Measurements from ENCODE around the gene MNX1. TPM values are rescaled to one million over a fixed set of nuclear protein-coding genes. Genes with fewer than 3 reads are reported as not detected.

MNX1 gene
- total and polyA plus RNA-seq, 10 of the 15 experiments (the other 5 are each of a cell fraction or from before 2014, with no cell fraction given), result 0.22 to 2.7 (median 1.3) TPM; not detected in 1

DNA sequence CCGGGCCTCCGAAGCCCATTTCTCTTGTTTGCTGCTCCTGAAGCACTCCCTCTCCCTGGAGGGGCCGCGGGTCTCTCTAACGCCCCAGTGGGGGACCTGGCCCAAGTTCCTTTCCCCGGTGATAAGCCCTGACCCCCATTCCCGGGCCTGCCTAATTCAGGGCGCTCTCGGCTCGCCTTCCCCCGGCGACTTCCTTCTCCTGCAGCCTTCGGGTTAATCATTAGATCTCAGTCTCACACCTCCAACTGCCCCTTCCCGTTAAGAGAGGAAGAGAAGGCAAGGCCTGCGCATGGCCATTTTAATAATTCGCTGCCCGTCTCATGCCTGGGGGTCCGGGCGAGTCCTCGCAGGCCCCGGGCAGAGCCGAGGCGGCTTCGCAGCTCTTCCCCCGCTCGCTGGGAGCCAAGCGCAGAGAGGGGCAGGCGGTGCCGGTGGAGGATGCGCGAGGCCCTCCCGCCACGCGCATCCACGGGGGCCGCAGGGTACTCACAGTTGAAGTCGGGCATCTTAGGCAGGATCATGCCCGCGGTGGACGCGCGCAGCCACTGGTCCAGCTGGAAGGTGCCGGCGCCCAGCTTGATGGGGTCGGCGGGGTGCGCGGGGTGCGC is 1.2 kb downstream of the MNX1 start (continued):
- TF ChIP-seq, protein P1, sequence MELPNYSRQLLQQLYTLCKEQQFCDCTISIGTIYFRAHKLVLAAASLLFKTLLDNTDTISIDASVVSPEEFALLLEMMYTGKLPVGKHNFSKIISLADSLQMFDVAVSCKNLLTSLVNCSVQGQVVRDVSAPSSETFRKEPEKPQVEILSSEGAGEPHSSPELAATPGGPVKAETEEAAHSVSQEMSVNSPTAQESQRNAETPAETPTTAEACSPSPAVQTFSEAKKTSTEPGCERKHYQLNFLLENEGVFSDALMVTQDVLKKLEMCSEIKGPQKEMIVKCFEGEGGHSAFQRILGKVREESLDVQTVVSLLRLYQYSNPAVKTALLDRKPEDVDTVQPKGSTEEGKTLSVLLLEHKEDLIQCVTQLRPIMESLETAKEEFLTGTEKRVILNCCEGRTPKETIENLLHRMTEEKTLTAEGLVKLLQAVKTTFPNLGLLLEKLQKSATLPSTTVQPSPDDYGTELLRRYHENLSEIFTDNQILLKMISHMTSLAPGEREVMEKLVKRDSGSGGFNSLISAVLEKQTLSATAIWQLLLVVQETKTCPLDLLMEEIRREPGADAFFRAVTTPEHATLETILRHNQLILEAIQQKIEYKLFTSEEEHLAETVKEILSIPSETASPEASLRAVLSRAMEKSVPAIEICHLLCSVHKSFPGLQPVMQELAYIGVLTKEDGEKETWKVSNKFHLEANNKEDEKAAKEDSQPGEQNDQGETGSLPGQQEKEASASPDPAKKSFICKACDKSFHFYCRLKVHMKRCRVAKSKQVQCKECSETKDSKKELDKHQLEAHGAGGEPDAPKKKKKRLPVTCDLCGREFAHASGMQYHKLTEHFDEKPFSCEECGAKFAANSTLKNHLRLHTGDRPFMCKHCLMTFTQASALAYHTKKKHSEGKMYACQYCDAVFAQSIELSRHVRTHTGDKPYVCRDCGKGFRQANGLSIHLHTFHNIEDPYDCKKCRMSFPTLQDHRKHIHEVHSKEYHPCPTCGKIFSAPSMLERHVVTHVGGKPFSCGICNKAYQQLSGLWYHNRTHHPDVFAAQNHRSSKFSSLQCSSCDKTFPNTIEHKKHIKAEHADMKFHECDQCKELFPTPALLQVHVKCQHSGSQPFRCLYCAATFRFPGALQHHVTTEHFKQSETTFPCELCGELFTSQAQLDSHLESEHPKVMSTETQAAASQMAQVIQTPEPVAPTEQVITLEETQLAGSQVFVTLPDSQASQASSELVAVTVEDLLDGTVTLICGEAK (IDR thresholded peaks at IDR 0.05; ENCODE audit: borderline replicate concordance), result peak; percentile 82
- no peak for TF ChIP-seq BMI1 (IDR thresholded peaks at IDR 0.05; ENCODE audit: borderline replicate concordance)
- TF ChIP-seq IKZF2 (IDR thresholded peaks at IDR 0.05), result peak in 1 of 2 experiments; percentile 23; a peak in 1 of 4 replicates
- peak; percentile 86 for TF ChIP-seq LARP7 (IDR thresholded peaks at IDR 0.05)
- peak; percentile 16; the same call in 1 of the 2 replicates for TF ChIP-seq GATAD2B (conservative IDR thresholded peaks at IDR 0.05; ENCODE audit: low read depth)
- TF ChIP-seq, protein P2, sequence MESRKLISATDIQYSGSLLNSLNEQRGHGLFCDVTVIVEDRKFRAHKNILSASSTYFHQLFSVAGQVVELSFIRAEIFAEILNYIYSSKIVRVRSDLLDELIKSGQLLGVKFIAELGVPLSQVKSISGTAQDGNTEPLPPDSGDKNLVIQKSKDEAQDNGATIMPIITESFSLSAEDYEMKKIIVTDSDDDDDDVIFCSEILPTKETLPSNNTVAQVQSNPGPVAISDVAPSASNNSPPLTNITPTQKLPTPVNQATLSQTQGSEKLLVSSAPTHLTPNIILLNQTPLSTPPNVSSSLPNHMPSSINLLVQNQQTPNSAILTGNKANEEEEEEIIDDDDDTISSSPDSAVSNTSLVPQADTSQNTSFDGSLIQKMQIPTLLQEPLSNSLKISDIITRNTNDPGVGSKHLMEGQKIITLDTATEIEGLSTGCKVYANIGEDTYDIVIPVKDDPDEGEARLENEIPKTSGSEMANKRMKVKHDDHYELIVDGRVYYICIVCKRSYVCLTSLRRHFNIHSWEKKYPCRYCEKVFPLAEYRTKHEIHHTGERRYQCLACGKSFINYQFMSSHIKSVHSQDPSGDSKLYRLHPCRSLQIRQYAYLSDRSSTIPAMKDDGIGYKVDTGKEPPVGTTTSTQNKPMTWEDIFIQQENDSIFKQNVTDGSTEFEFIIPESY (IDR thresholded peaks at IDR 0.05), result 0 out of 2 replicates have a peak, but pooled peaks have one; percentile 36
- TF ChIP-seq EZH2 (IDR thresholded peaks at IDR 0.05; ENCODE audit: borderline replicate concordance, control insufficient read depth, low read depth, low read length), result peak; percentile 8; the same call in 1 of the 2 replicates
- TF ChIP-seq BRCA1 (IDR thresholded peaks at IDR 0.05; ENCODE audit: low read depth, low read length), result no peak
- peak; percentile 92 for TF ChIP-seq SUZ12 (IDR thresholded peaks at IDR 0.05; ENCODE audit: unreplicated experiment)
- TF ChIP-seq, protein P3, sequence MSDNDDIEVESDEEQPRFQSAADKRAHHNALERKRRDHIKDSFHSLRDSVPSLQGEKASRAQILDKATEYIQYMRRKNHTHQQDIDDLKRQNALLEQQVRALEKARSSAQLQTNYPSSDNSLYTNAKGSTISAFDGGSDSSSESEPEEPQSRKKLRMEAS (IDR thresholded peaks at IDR 0.05; ENCODE audit: low read depth, low read length), result 0 out of 2 replicates have a peak, but pooled peaks have one; percentile 47
- no peak for TF ChIP-seq KLF5 (IDR thresholded peaks at IDR 0.05; ENCODE audit: partially characterized antibody)
- TF ChIP-seq, protein P4, sequence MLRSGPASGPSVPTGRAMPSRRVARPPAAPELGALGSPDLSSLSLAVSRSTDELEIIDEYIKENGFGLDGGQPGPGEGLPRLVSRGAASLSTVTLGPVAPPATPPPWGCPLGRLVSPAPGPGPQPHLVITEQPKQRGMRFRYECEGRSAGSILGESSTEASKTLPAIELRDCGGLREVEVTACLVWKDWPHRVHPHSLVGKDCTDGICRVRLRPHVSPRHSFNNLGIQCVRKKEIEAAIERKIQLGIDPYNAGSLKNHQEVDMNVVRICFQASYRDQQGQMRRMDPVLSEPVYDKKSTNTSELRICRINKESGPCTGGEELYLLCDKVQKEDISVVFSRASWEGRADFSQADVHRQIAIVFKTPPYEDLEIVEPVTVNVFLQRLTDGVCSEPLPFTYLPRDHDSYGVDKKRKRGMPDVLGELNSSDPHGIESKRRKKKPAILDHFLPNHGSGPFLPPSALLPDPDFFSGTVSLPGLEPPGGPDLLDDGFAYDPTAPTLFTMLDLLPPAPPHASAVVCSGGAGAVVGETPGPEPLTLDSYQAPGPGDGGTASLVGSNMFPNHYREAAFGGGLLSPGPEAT (IDR thresholded peaks at IDR 0.05; ENCODE audit: low read depth), result peak; percentile 32; the same call in 1 of the 2 replicates
- peak; percentile 24; the same call in 1 of the 2 replicates for TF ChIP-seq DPF2 (IDR thresholded peaks at IDR 0.05)
- TF ChIP-seq IKZF1 (conservative IDR thresholded peaks at IDR 0.05), result peak; percentile 74
